GM21737 (cell line): ENCODE data around the gene CABP2.
"Not testable (repeated sequence)": the region's sequence is repeated elsewhere in the genome, so short reads cannot be mapped to it uniquely, and the experiment has no call there.

Experiments used
- ATAC-seq: cut with Tn5 transposase; IDR thresholded peaks from one replicate; pipeline ENCODE4 v1.9.1; 2021; ENCODE audit warnings: mild to moderate bottlenecking, moderate library complexity; ENCODE audit not compliant: unreplicated experiment

CABP2 gene

GRCh38 chr11:67522844-67523555, at the start of gene CABP2:
TSS of gene CABP2 (minus strand) at chr11:67523446. CDS start at chr11:67523326, 120 bp downstream.
- ATAC-seq: no peak

DNA sequence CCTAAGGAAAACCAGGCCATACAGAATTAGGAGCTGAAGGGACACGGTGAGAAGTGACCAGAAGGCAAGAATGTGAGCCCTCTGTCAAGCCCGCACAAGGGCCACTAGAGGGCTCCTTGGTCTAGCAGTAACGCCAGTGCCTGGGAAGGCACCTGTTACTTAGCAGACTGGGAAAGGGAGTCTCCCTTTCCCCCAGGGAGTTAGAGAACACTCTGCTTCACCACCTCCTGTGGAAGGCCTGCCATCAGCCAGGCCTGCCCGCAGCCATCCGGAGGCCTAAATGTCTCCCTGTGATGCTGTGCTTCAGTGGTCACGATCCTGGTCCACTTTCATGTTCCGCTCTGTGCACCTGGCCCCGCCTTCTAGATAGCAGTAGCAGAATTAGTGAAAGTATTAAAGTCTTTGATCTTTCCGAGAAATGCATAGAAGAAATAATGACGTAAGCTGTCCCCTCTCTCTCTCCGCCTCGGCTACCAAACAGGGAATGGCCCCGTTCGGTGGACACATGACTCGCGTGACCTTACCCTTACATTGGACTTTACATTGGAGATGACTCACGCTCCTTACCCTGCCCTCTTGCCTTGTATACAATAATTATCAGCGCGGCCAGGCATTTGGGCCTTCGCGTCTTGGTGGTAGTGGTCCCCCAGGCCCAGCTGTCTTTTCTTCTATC, 49.6 kb upstream of the CABP2 start:
- no peak for ATAC-seq

- ATAC-seq: no peak
Observed at GRCh38 chr11:67572305-67572704, 49.1 kb upstream of the CABP2 start.

DNA sequence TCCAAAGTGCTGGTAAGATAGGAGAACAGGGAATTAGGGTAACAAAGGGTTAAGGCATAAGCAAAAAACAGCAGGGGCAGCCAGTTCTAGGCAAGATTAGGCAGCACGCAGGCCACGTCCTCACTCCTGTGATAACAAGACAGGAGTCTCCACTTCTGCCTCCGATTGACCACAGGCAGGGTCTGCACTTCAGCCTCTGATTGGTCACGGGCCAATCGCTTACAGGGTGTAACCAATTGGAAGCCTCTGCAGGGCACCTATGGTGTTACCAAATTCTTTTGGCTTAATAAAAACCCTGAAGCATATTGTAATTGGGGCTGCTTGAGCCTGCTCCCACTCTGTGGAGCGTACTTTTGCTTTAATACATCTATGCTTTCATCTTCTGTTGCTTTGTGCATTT, 48.2 kb upstream of the CABP2 start:
- no peak for ATAC-seq

DNA sequence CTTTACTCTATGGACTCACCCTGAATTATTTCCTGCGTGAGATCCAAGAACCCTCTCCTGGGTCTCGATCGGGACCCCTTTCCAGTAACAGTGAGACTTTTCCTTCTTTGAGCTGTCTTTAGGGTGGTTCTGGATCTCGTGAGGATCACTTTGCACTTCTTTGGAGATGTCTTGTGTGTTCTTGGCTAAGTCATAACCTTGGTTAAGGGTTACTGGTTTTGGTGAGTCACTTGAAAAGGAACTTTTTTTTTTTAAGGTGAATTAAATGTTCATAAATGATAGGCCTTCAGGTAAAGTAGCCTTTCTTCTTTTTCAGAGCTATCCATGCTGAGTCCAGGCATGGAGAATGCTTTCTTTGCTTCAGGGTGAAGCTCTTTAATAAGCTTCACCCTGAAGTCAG, 41.0 kb upstream of the CABP2 start:
- no peak for ATAC-seq

DNA sequence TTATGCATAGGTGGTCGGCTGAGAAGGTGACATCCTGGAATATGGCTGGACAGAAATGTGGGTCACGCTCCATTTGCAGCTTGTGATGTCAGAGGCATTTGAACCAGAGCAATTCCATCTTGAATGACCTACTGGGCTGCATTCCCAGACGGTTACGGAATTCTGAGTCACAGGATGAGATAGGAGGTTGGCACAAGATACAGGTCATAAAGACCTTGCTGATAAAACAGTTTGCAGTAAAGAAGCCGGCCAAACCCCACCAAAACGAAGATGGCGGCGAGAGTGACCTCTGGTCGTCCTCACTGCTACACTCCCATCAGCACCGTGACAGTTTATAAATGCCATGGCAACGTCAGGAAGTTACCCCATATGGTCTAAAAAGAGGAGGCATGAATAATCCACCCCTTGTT, 40.5 kb upstream of the CABP2 start:
- not testable (repeated sequence) for ATAC-seq

GRCh38 chr11:67562963-67563704, 39.9 kb upstream of the CABP2 start:
- ATAC-seq: no peak

DNA sequence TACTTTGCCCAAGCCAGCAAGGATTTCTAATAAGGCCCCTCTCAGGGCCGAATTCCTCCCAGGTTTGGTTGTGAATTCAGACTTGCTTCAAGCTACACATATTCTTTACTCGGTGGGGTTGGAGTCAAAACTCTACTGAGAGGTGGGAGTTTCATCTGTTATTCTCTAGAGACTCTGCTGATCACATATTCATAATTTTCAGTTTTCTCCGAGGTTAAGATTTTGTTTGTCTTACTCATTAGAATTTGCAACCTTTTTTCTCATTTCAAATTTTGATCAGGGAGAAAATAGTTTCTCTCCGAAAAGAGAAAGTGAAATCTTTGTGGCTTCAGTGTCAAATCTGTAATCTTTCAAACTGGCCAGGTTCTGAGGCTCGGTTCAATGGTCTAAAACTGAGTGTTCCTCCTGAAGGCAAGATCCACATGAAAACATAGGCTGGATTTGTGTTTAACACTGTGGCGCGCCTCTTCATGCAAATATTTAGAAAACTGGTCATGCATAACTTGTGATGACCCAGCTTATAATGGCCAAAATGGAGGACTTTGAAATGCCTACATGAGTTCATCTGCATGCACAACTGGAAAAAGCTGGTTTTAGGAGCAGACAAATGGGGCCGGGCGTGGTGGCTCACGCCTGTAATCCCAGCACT, 38.8 kb upstream of the CABP2 start:
- ATAC-seq: peak; percentile 61

- ATAC-seq: no peak
Observed at GRCh38 chr11:67558084-67558772, 35.0 kb upstream of the CABP2 start.

GRCh38 chr11:67556244-67556643, 33.0 kb upstream of the CABP2 start:
- ATAC-seq: no peak

DNA sequence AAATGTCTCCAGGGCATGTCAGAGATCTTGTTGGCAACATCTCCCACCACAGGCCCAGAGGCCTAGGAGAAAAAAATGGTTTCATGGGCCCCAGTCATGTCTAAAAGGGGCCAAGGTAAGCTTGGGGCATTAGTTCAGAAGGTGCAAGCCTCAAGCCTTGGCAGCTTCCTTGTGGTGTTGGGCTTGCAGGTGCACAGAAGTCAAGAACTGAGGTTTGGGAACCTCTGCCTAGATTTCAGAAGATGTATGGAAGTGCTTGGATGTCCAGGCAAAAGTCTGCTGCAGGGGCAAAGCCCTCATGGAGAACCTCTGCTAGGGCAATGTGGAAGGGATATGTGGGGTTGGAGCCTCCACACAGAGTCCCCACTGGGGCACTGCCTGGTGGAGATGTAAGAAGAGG, 28.5 kb upstream of the CABP2 start:
- not testable (repeated sequence) for ATAC-seq

DNA sequence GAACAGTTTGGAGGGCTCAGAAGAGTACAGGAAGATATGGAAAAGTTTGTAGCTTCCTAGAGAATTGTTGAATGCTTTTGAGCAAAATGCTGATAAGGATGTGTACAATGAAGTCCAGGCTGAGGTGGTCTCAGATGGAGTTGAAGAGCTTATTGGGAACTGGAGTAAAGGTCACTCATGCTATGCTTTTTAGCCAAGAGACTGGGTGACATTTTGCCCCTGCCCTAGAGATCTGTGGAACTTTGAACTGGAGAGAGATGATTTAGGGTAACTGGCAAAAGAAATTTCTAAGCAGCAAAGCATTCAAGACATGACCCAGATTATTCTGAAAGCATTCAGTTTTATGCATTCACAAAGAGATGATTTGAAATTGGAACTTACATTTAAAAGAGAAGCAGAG, 27.9 kb upstream of the CABP2 start:
- ATAC-seq: no peak

GRCh38 chr11:67548555-67549110, 25.4 kb upstream of the CABP2 start:
- no peak for ATAC-seq

DNA sequence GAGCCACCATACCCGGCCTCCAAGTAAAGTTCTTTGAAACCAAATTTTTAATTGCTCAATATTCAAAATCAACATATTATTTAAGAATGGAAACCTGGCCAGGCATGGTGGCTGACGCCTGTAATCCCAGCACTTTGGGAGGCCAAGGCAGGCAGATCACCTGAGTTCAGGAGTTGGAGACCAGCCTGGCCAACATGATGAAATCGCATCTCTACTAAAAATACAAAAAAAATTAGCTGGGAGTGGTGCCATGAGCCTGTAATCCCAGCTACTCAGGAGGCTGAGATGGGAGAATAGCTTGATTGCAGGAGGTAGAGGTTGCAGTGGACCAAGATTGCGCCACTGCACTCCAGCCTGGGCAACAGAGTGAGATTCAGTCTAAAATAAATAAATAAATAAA, 24.9 kb upstream of the CABP2 start:
- not testable (repeated sequence) for ATAC-seq

GRCh38 chr11:67545280-67545679, 22.0 kb upstream of the CABP2 start:
- no peak for ATAC-seq

DNA sequence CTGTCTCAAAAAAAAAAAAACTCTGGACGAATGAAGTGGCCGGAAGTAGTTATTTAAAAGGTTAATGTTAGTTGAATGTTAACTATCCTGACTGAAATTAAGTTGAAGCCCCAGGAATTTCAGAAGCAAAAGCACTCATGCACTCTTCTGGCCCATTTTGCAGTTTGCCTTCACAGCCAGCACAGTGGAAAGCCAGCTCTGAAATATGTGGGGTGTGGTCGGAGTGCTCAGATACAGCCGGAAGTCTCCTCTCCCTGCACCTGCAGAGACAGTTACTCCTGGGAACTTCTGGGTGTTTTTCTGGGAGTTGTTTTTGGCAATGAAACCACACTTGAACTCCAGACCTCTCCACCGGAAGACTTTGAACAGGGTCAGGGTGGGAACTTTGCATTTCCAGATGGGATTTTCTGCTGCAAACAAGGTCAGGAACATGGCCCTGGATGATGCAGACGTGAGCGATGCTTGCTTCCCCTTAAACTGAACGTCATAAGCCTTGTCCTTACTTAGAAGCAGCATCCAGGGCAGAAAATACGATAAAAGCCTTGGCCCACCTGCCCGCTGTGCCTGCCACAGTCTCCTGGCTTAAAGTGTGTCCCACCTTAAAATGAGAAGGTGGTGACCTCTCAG, 21.5 kb upstream of the CABP2 start:
- ATAC-seq: no peak

- ATAC-seq: no peak
Observed at GRCh38 chr11:67543585-67543984, 20.3 kb upstream of the CABP2 start.

- no peak for ATAC-seq
Observed at GRCh38 chr11:67542971-67543370, 19.7 kb upstream of the CABP2 start.

GRCh38 chr11:67542169-67542568, 18.9 kb upstream of the CABP2 start:
- no peak for ATAC-seq

- no peak for ATAC-seq
Observed at GRCh38 chr11:67541198-67541597, 18.0 kb upstream of the CABP2 start.
